ENCODE measurements around the gene PNPLA1. TPM values are rescaled to one million over a fixed set of nuclear protein-coding genes. Genes with fewer than 3 reads are reported as not detected.

PNPLA1 gene
- total and polyA plus RNA-seq, 12 donors = 0.21 to 0.28 TPM; not detected in 10

GRCh38 chr6:36305885-36306284, 36.0 kb downstream of the PNPLA1 start:
- intact Hi-C loops (cut with DNase I) = no loop called here
- no peak for DNase-seq
- Histone ChIP-seq H3K4me3 (no peak overlapping the region), H3K36me3 (no peaks in the 10 kb centered on the region), H3K9me3 (no peaks in the 10 kb centered on the region), H3K4me1 (peaks cover 0 to 3% (median 0%) of the 10 kb centered on the region in 9 donors), H3K27ac (no peak overlapping the region), H3K27me3 (peaks cover 0 to 43% (median 21%) of the 10 kb centered on the region in 7 donors)
- no peak for ATAC-seq
- 90 to 93% methylated on average over 11 of the region's 11 CpGs for WGBS, 2 donors
- TF ChIP-seq CTCF (IDR thresholded peaks at IDR 0.05) = no peak

GRCh38 chr6:36306375-36306774, 36.5 kb downstream of the PNPLA1 start:
- H3K36me3 ChIP-seq = no peaks in the 10 kb centered on the region
- H3K27ac ChIP-seq = no peak overlapping the region
- ATAC-seq (no peak), DNase-seq (no peak)
- intact Hi-C loops (cut with DNase I) = no loop called here
- H3K27me3 ChIP-seq = peaks cover 0 to 43% (median 21%) of the 10 kb centered on the region in 7 donors
- TF ChIP-seq CTCF (IDR thresholded peaks at IDR 0.05) = no peak
- peaks cover 0 to 3% (median 0%) of the 10 kb centered on the region in 9 donors for H3K4me1 ChIP-seq
- H3K9me3 ChIP-seq = no peaks in the 10 kb centered on the region
- 74 to 77% methylated on average over 7 of the region's 7 CpGs for WGBS, 2 donors
- H3K4me3 ChIP-seq = no peak overlapping the region

- H3K4me3 ChIP-seq = no peak overlapping the region
- no peak overlapping the region for H3K27ac ChIP-seq
- ATAC-seq = no peak
- H3K4me1 ChIP-seq = peaks cover 0 to 10% (median 0%) of the 10 kb centered on the region in 9 donors
- TF ChIP-seq CTCF (IDR thresholded peaks at IDR 0.05) = no peak
- H3K27me3 ChIP-seq = peaks cover 0 to 36% (median 14%) of the 10 kb centered on the region in 7 donors
- no peaks in the 10 kb centered on the region for H3K9me3 ChIP-seq
- no peak for DNase-seq
- intact Hi-C loops (cut with DNase I) = no loop called here
- 96 to 98% methylated on average over 5 of the region's 5 CpGs for WGBS, 2 donors
- H3K36me3 ChIP-seq = no peaks in the 10 kb centered on the region
These were observed 38.7 kb downstream of the PNPLA1 start for GRCh38 chr6:36308514-36308913.

GRCh38 chr6:36309203-36309602, 39.3 kb downstream of the PNPLA1 start:
- no peak overlapping the region for H3K27ac ChIP-seq
- no peaks in the 10 kb centered on the region for H3K9me3 ChIP-seq
- TF ChIP-seq CTCF (IDR thresholded peaks at IDR 0.05) = no peak
- 49 to 53% methylated on average over 7 of the region's 7 CpGs for whole genome bisulfite sequencing, 2 donors
- intact Hi-C loops (cut with DNase I) = no loop called here
- no peak for ATAC-seq
- peaks cover 0 to 30% (median 16%) of the 10 kb centered on the region in 7 donors for H3K27me3 ChIP-seq
- H3K4me3 ChIP-seq = no peak overlapping the region
- DNase-seq = no peak
- no peaks in the 10 kb centered on the region for H3K36me3 ChIP-seq
- H3K4me1 ChIP-seq = peaks cover 0 to 10% (median 0%) of the 10 kb centered on the region in 9 donors

Data from heart right ventricle (tissue), 16 donors.